ENCODE results near the gene BCL2L1.
"Not testable (repeated sequence)": the region's sequence is repeated elsewhere in the genome, so short reads cannot be mapped to it uniquely, and the experiment has no call there.

Gene BCL2L1

DNA sequence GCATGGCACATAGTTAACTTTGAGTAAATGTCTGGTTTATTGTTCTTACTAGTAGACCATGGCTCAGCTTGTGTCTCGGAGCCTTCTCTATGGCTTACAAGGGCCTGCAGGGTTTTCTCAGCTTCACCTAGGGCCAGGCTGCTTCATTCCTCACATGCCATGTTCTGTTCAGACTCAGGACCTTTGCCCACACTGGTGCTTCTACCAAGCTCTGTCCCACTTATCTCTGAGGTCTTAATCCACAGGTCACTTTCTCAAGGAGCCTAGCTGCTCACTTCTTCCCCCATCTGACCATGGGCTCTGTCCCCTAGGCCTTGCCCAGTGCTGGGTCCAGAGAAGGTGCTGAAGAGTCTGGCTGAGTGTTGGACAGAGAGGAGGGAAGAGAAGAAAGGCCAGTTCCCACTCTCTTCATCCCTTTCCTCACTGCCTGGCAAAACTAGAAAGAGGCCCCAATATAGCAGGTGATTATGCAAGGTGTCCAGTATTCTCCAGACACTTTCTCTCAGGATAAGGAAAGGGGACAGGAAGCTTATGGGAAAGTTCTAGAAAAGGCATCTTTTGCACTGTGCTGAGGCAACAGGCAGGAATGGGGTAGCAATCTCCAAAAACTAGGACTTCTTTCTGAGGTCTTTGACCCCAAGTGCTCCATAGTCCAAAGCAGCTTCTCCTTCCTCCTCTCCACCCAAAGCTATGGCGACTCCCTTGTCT, 45.0 kb downstream of the BCL2L1 start:
- no peak for DNase-seq

DNA sequence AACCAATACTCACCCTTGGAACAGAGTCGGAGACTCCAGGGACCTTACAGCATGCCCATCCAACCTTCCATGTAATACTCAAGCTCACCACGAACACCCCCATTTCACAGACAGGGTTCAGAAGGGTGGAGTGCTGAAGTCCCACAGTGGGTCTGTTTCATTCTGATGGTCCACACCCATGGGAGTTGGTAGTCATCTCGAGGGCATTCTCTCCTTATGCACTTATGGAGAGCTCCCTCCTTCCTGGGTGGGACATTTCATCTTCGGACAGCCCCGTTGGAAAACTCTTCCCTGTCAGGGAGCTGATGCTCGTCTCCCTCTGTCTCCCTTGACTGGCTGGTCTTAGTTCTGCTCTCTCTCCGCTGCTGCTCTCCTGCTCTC, 46.1 kb downstream of the BCL2L1 start:
- no peak for DNase-seq

DNA sequence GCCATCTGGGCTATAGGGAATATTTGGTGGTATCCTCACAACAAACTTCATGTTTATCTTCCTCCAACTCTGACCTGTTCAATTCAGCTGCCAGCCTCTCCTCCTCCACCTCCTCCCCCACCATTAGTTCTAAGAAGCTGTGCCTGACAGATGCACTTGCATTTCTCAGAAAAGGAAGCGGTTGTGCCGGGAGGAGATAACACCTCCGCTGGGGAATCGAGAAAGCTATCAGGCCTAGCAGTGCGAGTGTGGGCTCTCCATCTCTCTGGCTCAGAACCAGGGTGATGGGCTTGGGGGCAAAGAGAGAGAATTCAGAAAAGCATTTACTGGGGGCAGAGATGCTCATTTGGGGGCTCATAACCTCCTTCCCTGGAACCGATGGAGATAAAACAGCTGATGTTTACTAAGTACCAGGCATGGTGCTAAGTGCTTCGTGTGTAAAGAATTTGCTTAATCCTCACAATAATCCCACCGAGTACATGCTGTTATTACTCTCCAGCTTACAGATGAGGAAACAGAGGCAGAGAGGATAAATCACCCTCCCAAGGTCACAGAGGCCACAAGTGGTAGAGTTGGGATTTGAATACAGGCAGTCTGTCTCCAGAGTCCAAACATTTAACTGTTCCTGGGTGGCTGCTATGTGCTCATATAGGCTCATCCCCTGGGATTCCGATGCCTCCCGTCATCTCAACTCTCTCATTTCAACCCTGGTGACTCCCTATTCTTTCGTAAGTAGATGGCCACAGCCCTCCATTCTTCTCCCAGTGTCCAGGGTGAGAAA, 46.6 kb downstream of the BCL2L1 start:
- peak in 26 of 58 donors; percentile 4 to 62 (median 28) for DNase-seq

DNA sequence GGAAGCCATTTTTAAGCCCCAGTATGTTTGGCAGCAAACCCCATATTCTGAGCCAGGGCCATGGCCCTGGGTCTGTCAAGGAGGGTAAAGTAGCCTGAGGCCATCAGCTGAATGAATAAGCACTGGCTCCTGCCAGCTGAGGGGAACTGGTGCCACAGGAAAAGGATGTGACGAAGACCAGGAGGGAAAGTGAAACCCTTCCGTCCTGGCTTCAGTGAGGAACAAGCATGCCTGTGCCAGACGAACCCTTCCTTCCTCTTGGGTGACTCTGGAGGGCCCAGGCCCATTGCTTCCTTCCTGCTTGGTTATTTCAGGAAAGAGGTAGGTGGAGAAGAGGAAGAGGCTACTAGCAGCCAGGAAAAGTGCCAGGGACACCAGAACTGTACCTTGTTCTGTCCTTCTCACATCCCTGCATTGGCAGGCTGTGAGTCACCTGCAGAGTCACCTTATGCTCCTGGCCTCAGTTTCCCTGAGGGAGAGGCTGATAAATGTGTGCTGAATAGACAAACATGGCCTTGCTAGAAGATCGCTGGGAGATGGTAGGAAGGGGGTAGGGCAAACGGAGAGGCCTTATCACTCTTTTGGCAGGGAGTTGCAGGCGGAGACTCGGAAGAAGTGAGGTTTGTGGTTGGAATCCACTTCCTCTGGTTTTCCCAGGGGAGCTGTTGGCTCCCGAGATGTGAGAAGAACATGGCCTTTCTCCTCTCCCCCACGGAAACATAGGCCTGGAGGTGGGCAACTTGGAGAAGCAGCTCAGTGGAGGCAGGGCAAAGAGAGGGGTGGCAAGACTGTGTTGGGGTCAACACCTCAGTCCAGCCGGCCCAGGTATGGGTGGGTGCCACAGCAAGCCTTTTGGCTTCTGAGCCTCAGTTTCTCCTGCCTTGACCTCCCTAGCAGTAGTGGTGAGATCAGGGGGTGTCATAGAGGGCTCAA, 47.5 kb downstream of the BCL2L1 start:
- peak in 51 of 58 donors; percentile 15 to 82 (median 48) for DNase-seq

DNA sequence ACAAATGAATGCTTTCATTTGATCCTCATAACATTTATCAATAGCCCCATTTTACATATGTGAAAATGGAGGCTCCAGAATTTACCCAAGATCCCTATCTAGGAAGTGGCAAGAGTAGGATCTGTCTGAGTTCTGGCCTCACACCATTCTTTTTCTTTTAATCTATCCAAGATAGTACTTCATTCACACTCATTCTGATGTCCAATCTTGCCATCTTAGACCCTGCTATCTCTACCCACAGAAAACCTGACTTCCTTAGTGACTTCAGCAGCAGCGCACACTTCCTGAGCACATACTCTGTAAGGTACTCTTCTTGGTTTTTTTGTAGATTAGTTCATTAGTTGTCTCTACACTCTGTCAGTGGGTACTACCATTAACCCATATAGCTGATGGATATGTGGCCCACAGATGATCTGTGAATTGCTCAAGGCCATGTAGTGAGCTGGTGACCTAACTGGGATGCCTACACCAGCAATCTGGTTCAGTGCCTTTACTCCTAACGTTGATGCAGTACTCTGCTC, 48.7 kb downstream of the BCL2L1 start:
- no peak for DNase-seq

DNA sequence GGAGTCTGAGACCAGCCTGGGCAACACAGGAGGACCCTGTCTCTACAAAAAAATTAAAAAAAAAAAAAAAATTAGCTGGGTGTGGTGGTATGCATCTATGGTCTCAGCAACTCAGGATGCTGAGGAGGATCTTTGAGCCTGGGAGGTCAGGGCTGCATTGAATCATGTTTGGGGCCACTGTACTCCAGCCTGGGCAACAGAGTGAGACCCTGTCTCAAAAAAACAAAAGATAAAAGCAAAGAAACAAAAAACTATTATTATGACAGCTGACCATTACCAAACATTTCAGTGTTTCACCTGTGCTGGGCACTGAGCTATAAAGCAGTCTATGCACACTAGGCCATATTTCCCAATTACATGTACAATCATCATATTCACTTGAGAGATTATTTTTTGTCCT, 49.2 kb downstream of the BCL2L1 start:
- DNase-seq = no peak

DNA sequence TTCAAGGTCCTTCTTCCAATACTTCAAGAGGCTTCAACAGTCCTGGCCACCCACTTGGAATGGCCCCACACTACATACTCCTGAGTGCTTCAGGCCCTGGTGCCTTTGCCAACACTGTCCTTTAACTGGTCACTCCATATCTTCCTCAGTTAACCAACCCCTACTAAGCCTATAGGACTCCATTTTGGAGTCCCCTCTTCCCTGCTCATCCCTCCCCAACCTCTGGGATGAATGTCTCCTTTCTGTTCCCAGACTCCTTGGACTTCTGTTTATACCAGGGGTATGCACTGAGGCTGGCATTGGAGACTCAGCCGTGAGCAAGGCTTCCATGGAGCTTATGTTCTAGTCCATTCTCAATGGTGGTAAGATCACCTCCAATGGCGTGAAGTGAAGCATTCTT, 51.3 kb downstream of the BCL2L1 start:
- DNase-seq = no peak

DNA sequence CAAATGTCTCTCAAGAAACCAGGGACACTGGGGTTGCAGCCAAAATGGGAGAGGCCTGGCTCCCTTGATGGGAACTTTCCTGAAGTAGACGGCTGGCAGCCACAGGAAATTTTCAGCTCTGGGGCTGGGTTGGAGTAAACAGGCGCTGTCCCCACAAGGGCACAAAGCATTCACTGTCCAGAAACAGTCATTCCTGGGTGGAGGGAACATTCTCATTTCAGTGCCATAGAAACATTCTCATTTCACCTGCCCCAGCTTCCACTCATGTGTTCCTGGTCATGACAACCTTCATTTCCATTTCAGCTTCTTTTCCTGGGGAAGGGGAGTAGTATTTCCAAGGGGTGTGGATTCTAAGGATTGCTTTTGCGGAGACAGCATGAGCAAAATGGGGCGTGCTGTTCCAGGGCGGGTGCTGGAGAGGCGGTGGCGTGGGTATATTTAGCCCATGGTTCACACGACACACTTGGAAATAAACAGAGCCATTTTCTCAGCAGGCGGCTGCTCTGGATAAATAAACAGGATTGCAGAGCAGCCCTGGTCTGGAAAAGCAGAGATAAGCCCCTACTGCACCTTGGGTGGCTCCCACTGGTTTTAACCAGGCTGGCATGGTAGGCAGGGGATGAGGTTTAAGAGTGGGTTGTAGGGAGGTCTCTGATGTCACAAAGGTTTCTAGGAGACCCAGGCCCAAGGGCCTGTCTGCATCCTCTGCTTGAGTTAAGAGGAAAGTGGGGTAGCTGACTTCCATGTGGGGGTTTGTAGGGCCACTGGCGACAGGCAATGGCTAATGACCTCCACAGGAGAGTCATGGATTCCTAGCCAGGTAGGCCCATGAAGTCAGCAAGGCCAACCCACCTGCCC, 52.1 kb downstream of the BCL2L1 start:
- peak; percentile 27 to 93 (median 79) for DNase-seq

DNA sequence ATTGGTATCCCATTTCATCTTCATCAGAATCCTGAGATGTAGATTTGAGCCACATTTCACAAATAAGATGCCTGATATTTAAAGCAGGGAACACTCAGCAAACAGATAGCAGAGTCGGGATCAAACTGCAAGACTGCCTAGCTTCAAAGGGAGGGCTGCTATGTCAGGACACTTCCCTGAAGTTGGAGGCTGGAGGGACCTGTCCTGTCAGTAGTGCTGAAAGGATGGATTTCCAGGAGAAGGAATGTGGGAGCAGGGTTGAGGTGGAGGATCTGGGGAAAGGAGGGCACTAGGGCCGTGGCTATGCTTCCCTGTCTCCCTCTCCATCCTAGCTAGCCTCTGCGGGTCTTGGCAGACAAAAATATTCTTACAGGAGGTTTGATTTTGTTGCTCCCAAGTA, 52.8 kb downstream of the BCL2L1 start:
- peak in 1 of 58 donors; percentile 47 for DNase-seq

DNA sequence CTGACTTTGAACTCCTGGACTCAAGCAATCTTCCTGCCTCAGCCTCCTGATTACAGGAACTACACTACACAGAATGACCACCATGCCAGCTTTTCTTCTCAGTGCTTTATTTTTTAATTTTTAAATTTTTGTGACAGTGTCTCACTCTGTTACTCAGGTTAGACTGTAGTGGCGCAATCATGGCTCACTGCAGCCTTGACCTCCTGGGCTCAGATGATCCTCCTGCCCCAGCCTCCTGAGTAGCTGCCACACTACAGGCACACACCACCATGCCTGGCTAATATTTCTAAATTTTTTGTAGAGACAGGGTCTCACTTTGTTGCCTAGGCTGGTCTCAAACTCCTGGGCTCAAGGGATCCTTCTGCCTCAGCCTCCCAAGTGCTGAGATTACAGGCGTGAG, 53.7 kb downstream of the BCL2L1 start:
- not testable (repeated sequence) for DNase-seq

DNA sequence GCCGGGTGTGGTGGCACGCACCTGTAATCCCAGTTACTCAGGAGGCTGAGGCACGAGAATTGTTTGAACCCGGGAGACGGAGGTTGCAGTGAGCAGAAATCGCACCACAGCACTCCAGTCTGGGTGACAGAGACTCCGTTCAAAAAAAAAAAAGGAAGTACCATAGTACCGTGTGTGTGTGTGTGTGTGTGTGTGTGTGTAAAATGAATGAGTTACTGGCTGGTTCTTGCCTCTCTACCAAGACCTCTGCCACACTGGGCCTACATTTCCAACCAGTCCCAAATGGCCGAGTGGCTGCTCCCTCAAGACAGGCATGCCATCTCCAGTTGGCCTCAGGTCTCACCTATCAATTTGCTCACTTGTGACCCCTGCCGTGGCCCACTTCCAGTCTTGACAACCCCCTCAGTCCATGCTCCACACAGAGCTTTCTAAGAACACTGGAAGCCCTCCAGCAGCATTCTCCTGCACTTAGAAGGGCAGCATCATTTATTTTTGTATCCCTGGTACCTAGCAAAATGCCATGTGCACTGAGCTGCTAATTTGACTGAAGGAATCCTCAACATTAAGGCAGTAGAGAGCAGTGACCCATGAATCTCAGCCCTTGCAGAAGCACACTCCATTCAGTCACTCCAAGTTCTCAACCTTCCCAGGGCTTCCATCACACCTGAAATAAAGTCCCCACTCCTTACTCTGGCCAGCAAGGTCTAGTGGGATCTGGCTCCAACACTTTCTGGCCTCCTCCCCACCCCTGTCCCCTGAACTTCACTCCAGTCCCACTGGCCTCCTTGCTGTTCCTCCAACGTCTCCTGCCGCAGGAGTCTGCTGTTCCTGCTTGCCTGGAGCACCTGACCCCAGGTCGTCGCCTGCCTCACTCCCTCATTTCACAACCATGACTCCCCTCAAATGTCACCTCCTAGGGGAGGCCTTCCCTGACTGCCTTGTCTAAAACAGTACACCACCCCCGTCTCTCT, 55.1 kb downstream of the BCL2L1 start:
- peak in 2 of 58 donors; percentile 5 to 6 for DNase-seq

DNA sequence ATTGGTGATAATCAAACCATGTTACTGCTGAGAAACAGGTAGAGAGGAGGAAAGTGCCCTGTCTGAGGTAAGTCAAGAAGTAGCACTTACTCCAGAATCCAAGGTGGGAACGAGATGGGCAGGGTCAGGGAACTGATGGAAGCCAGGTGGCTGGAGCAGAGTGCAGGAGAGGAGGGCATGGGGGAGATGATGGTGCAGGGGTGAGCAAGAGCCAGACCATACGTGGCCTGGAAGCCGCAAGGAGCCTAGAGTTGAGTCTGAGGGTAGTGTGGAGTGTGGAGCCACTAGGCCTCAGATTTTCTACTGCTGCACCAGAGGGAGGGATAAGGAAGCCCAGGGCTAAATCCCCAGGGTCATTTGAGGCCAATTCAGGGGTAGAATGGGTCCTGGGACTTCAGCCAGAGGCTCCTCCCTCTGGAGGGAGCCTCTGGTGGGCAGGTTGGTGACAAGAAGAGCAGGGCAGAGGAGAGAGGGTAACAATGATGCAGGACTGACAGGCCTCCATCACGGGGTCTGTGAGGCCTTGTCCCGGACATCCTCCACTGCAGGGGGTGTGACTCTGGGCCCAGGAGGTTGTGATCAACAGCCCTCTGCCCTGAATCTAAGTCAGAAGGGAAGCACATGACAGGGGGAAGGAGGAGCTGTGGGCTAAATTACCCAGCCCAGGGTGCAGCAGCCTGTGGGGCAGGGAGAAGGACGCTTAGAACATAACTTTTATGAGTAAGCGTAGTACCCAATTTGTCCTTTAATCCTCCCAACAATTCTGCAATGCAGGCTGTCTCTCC, 56.2 kb downstream of the BCL2L1 start:
- DNase-seq = peak in 39 of 58 donors; percentile 5 to 73 (median 34)

DNA sequence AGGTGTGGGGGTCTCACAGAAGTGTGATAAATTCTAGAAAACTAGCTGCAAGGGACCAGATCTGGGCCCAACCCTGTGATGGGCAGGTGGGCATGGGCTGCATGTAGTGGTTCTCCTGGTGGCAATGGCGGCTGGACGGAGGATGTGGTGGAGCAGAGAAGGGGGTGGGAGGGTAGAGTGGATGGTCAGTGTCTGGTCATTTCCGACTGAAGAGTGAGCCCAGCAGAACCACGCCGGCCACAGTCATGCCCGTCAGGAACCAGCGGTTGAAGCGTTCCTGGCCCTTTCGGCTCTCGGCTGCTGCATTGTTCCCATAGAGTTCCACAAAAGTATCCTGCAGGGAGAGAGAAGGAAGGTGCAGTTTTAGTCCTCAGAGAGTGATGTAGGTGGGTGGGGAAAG, 56.9 kb downstream of the BCL2L1 start:
- DNase-seq = no peak

DNA sequence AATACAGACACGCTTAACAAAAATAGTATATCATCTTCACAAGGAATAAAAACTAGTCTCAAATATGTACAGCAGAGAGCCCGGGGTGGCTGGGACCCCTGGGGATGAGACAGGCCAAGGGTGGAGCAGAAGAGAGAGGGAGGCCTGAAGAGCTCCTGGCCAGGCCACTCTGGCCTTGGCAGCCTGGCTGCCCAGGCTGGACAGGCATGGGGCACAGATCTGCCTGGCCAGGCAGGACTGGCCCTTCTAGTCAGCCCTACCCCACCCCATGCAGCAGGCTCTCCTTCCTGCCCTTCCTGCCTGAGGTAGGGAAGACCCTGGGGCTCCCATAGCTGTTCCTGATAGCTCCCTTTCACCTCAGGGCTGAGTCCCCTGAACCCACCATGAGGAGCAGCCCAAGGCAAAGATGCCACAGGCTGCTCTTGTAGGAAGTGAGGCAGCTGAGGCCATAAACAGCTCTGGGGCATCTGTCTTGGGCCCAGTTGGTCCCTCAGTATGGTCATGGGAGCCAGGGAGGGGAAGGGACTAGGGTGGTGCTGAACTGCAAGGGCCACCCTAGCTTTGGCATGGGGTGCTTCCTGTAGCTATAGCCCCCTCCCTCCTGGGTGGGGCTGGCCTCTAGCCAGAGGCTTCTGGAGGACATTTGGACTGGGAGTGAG, 57.8 kb downstream of the BCL2L1 start:
- peak in 2 of 58 donors; percentile 50 to 59 for DNase-seq

DNA sequence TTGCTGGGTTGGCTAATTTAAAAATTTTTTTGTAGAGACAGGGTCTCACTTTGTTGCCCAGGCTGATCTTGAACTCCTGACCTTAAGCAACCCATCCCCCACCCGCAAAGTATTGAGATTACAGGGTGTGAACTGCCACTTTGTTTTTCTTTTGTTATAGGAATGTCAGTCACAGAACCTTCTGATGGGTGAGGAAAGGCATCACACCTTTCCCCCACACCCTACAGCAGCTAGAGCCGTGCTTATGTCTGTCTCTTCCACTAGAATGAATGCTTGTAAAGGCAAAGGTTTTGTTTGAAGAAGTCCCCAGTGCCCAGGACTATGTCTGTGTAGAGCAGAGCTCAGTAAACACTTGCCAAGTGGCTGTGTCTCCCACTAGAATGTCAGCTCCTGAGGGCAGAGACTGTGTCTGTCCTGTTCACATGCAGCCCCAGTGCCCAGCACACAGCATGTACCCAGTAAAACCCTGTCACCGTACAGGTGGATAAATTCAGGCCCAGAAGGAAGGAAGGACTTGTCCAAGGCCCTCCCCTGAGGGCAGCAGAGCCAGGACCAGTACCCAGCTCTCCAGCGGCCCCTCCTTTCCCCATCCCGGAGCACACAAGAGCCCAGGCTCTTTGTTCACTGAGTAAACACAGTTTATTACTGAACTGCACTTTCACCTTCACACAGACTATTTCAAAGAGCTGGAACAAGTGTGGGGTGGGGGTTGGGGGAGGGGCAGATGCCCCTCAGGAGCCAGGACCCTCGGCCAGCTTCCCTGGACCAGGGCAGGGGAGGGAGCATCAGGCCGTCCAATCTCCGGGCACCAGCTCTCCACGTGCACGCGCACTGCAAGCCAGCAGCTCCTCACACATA, 58.6 kb downstream of the BCL2L1 start:
- DNase-seq = peak in 36 of 58 donors; percentile 13 to 71 (median 41)

DNA sequence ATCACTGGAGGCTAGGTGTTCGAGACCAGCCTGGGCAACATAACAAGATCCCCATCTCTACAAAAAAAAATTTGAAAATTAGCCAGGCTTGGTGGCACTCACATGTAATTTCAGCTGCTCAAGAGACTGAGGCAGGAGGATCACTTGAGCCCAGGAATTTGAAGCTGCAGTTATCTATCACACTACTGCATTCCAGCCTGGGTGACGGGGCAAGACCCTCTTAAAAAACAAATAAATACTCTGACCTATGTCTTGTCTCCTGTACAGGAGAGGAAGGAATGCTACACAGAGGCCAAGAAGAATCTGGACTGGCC, 59.2 kb downstream of the BCL2L1 start:
- DNase-seq = no peak

DNA sequence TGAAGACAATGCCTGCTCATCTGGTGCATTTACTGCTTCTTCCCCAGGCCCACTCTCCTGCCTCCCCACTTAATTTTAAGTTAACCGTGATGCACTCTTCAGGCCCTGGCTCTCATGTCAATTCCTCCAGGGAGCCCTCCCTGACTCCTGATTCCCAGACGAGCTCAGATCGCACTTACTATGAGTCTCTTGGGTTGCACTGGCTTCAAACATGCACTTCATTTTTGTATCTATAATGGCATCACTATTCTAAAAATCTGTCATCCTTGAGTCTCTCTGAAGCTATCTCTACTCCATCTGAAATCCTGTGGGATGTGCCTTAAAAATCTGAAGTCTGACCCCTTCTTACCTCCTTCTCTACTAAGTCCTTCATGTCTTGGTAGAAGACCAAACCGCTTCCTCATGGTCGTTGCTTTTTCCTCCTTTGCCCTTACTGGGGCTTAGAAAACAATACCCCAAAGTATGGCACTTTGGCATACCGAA, 60.3 kb downstream of the BCL2L1 start:
- no peak for DNase-seq

Measured in anterior cingulate cortex (tissue), 58 donors.